ENCODE data around the gene ZNF697. TPM values are rescaled to one million over a fixed set of nuclear protein-coding genes. Genes with fewer than 3 reads are reported as not detected.

The ZNF697 gene
- total RNA-seq, 4 donors from 2014 or later = 2.6 to 8.1 (median 3.7) TPM

DNA sequence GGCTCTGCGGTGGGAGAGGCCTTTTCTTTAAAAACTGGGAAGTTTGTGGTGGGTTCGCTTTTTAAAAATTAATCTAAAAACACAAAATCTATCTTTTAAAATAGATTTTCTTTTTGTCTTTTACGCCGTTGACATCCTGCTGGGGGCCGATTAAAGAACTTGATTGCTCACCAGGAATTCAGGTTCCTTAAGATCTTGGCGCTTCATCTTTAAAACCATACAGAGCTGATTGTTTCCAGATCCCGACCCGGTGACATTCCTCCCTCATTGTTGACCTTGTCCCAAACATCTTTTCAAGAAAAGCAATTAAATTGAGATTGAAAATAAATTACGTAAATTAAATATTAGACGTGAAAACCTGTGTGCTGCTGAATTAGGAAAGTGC, 546 bp upstream of the ZNF697 start:
- Histone ChIP-seq H3K27ac (peak overlapping the region; percentile 72), H3K4me1 (peaks cover 21% of the 10 kb centered on the region), H3K9me3 (no peaks in the 10 kb centered on the region), H3K36me3 (no peaks in the 10 kb centered on the region), H3K4me3 (peak overlapping the region; percentile 61), H3K27me3 (no peaks in the 10 kb centered on the region)
- WGBS = 6% methylated on average over 10 of the region's 10 CpGs
- no peak for TF ChIP-seq POLR2A (IDR thresholded peaks at IDR 0.05)
- no peak for TF ChIP-seq EP300 (IDR thresholded peaks at IDR 0.05)
- TF ChIP-seq, protein P1, sequence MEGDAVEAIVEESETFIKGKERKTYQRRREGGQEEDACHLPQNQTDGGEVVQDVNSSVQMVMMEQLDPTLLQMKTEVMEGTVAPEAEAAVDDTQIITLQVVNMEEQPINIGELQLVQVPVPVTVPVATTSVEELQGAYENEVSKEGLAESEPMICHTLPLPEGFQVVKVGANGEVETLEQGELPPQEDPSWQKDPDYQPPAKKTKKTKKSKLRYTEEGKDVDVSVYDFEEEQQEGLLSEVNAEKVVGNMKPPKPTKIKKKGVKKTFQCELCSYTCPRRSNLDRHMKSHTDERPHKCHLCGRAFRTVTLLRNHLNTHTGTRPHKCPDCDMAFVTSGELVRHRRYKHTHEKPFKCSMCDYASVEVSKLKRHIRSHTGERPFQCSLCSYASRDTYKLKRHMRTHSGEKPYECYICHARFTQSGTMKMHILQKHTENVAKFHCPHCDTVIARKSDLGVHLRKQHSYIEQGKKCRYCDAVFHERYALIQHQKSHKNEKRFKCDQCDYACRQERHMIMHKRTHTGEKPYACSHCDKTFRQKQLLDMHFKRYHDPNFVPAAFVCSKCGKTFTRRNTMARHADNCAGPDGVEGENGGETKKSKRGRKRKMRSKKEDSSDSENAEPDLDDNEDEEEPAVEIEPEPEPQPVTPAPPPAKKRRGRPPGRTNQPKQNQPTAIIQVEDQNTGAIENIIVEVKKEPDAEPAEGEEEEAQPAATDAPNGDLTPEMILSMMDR (IDR thresholded peaks at IDR 0.05) = no peak
- TF ChIP-seq POLR2AphosphoS5 (IDR thresholded peaks at IDR 0.05) = no peak
- no peak for DNase-seq (ENCODE audit: low spot score in 2 of 2)

DNA sequence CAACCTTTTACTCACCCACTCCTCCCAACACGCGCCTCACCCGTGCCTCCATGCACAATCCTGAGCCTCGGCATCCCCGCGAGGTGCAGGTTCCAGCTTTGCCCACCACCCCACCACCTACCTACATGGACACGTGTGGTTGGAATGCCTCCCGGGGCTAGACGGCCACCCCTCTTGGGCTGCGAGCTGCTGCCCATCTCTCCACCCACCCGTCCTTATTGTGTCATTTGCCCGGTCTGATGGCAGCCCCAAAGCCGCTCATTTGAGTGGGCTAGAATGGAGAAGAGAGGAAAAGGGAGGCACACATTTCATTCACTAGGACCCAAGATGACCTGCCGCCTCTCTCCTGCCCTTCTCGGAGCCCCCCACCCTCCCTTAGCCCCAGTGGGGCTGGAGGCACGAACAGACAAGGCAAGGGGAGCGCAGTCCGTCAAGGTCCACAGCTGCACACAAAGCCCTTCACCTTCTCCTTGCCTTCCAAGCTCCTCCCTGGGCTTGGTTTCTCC, 785 bp downstream of the ZNF697 start:
- 4% methylated on average over 18 of the region's 18 CpGs for WGBS
- H3K4me3 ChIP-seq = peak overlapping the region; percentile 61
- no peaks in the 10 kb centered on the region for H3K27me3 ChIP-seq
- no peaks in the 10 kb centered on the region for H3K9me3 ChIP-seq
- DNase-seq (ENCODE audit: low spot score in 2 of 2) = peak in 1 of 2 donors; percentile 68
- H3K4me1 ChIP-seq = peaks cover 21% of the 10 kb centered on the region
- TF ChIP-seq, protein P1 (IDR thresholded peaks at IDR 0.05) = no peak
- TF ChIP-seq EP300 (IDR thresholded peaks at IDR 0.05) = no peak
- no peak for TF ChIP-seq POLR2A (IDR thresholded peaks at IDR 0.05)
- TF ChIP-seq POLR2AphosphoS5 (IDR thresholded peaks at IDR 0.05) = no peak
- H3K36me3 ChIP-seq = no peaks in the 10 kb centered on the region
- peak overlapping the region; percentile 72 for H3K27ac ChIP-seq

DNA sequence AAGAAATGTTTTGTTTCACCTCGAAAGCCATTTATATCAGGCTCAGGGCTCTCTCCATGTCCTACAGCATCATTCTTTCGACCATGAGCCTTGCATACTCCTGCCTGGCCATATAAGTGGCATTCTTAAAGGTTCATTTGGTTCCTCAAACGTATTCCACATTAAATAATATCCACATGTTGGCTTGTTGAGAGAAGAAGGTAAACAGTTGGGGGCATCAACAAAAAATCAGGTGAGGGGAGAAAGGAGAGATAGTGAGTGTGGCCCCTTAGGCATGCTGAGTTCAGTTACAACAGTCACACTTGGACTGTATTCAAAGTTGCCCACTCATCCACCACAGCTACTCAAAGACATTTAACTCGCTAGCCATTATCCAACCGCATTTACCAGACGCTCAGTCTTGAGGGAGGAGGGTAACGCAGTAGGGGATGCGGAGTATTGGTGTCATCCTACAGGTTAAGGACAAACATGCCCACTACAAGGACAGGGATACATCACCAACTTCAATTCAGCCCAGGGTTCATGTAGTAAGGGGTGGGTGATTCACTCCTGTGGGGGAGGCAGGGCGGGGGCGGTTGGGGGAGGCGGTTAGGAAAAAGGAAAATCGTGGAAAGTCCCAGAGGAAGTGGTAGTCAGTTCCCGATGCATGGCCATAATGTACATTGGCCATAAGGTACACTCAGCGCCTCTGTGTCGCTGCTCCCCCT, 1.4 kb downstream of the ZNF697 start:
- TF ChIP-seq, protein P1 (IDR thresholded peaks at IDR 0.05) = no peak
- TF ChIP-seq POLR2A (IDR thresholded peaks at IDR 0.05) = no peak
- TF ChIP-seq EP300 (IDR thresholded peaks at IDR 0.05) = no peak
- TF ChIP-seq POLR2AphosphoS5 (IDR thresholded peaks at IDR 0.05) = no peak
- no peak overlapping the region for H3K27ac ChIP-seq
- peaks cover 21% of the 10 kb centered on the region for H3K4me1 ChIP-seq
- 60% methylated on average over 15 of the region's 15 CpGs for WGBS
- no peaks in the 10 kb centered on the region for H3K9me3 ChIP-seq
- H3K27me3 ChIP-seq = no peaks in the 10 kb centered on the region
- DNase-seq (ENCODE audit: low spot score in 2 of 2) = no peak
- H3K36me3 ChIP-seq = no peaks in the 10 kb centered on the region
- H3K4me3 ChIP-seq = peak overlapping the region; percentile 61

DNA sequence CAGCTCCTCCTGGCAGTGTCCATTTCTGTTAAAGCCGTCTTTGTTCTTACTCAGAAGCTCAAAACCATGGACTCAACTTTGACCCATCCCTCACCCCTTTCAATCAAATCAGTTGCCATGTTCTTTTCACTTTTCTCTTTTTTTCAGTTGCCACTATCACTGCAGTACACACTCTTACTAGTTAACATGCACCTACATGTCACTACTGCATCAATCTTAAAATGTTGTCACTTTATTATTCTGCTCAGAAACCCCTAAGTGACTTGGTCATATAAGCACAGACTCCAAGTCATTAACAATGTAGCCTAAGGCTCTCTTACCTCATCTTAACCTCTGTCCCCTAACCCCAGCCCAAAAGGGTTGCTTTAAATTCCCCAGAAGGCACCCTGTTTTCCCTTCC, 9.0 kb downstream of the ZNF697 start:
- TF ChIP-seq, protein P1 (IDR thresholded peaks at IDR 0.05) = no peak
- TF ChIP-seq POLR2A (IDR thresholded peaks at IDR 0.05) (no peak), EP300 (IDR thresholded peaks at IDR 0.05) (no peak), POLR2AphosphoS5 (IDR thresholded peaks at IDR 0.05) (no peak)
- no peaks in the 10 kb centered on the region for H3K36me3 ChIP-seq
- no peak overlapping the region for H3K27ac ChIP-seq
- no peak overlapping the region for H3K4me3 ChIP-seq
- DNase-seq (ENCODE audit: low spot score in 2 of 2) = no peak
- no peaks in the 10 kb centered on the region for H3K9me3 ChIP-seq
- peaks cover 3% of the 10 kb centered on the region for H3K4me1 ChIP-seq
- 88% methylated on average over 1 of the region's 1 CpG for WGBS
- H3K27me3 ChIP-seq = no peaks in the 10 kb centered on the region

DNA sequence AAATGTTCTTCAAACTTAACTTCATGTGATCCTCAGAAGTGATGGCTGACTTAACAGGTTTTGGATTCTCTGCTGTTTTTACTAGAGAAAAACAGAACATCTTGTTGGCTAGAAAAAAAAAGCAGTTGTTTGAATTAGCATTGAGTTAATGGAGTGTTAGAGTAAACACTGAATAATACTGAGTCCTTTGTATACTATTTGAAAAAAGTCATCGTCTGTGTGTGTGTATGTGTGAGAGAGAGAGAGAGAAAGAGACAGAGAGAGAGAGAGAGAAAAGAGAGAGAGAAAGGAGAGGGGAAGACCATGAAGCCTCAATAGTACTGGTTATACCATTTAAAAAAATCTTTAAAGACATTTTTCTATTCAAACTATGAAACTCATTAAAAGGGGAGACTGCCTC, 10.4 kb downstream of the ZNF697 start:
- DNase-seq (ENCODE audit: low spot score in 2 of 2) = no peak
- WGBS = 76% methylated on average over 1 of the region's 1 CpG
- Histone ChIP-seq H3K27me3 (no peaks in the 10 kb centered on the region), H3K36me3 (no peaks in the 10 kb centered on the region), H3K4me3 (no peak overlapping the region), H3K4me1 (peaks cover 5% of the 10 kb centered on the region), H3K27ac (no peak overlapping the region), H3K9me3 (no peaks in the 10 kb centered on the region)
- TF ChIP-seq POLR2A (IDR thresholded peaks at IDR 0.05) (no peak), EP300 (IDR thresholded peaks at IDR 0.05) (no peak), POLR2AphosphoS5 (IDR thresholded peaks at IDR 0.05) (no peak)
- TF ChIP-seq, protein P1 (IDR thresholded peaks at IDR 0.05) = no peak
